Adipose tissue (tissue), 3 donors: ENCODE results near the gene DDX56. TPM values are rescaled to one million over a fixed set of nuclear protein-coding genes. Genes with fewer than 3 reads are reported as not detected.
"Not testable (repeated sequence)": the region's sequence is repeated elsewhere in the genome, so short reads cannot be mapped to it uniquely, and the experiment has no call there.

ENCODE experiments used
- H3K27ac ChIP-seq: one replicate; pipeline ENCODE4 v1.5.1; 2013; ENCODE audit warnings: low read depth, low read length
- WGBS, 3 donors: extraction: QIAGEN DNeasy Blood & Tissue Kit; methylation state at CpG; one replicate each; pipeline ENCODE4 v1.1.7; 2013; 5-methylcytosine and 5-hydroxymethylcytosine counted together
- polyA plus RNA-seq, 3 donors: library from polyadenylated mRNA; stranded (reverse); fragments of 200-250 nt; gene quantifications; one replicate each; pipeline ENCODE4 v1.2.3, GENCODE V29; 2013
- donor health status: healthy with polysubstance abuse.
- donor health status: Bipolar disorder and iron deficiency.
- donor health status: healthy.

DDX56 gene
- polyA plus RNA-seq, 3 donors = 27.3 to 50.9 (median 30.3) TPM

DNA sequence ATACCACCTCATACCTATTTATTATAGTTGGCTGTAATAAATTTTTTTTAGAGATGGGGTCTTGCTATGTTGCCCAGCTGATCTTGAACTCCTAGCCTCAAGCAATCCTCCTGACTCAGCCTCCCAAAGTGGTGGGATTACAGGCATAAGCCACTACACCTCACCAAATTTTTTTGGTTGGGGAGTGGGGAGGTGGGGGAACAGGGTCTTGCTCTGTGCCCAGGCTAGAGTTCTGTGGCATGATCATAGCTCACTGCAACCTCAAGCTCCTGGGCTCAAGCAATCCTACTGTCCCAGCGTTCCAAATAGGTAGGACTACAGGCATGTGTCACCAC, 28.8 kb upstream of the DDX56 start:
- WGBS, 3 donors = 56 to 83% (median 75%) methylated on average over 1 of the region's 1 CpG

DNA sequence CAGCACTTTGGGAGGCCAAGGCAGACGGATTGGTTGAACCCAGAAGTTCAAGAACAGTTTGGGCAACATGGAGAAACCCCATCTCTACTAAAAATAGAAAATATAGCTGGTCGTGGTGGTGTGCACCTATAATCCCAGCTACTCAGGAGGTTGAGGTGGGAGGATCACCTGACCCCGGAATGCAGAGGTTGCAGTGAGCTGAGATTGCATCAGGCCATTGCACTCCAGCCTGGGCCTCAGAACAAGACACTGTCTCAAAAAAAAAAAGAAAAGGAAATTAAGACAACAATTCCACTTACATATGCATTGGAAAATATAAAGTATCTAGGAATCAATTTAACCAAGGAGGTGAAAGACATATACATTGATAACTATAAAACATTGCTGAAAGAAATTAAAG, 25.5 kb upstream of the DDX56 start:
- H3K27ac ChIP-seq = no peak overlapping the region
- 69 to 75% (median 70%) methylated on average over 3 of the region's 3 CpGs for WGBS, 3 donors

More for the DNA sequence above, 28.8 kb upstream of the DDX56 start:
- no peak overlapping the region for H3K27ac ChIP-seq

DNA sequence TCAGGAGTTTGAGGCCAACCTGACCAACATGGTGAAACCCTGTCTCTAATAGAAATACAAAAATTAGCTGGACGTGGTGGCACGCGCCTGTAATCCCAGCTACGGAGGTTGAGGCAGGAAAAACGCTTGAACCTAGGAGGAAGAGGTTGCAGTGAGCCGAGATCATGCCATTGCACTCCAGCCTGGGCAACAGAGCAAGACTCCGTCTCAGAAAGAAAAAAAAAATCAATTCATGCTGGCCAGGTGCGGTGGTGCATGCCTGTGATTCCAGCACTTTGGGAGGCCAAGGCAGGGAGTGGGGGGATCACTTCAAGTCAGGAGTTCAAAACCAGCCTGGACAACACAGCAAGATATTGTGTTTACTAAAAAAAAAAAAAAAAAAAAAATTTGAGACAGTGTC, 23.5 kb upstream of the DDX56 start:
- 90 to 94% (median 91%) methylated on average over 8 of the region's 8 CpGs for WGBS, 3 donors
- H3K27ac ChIP-seq = not testable (repeated sequence)

DNA sequence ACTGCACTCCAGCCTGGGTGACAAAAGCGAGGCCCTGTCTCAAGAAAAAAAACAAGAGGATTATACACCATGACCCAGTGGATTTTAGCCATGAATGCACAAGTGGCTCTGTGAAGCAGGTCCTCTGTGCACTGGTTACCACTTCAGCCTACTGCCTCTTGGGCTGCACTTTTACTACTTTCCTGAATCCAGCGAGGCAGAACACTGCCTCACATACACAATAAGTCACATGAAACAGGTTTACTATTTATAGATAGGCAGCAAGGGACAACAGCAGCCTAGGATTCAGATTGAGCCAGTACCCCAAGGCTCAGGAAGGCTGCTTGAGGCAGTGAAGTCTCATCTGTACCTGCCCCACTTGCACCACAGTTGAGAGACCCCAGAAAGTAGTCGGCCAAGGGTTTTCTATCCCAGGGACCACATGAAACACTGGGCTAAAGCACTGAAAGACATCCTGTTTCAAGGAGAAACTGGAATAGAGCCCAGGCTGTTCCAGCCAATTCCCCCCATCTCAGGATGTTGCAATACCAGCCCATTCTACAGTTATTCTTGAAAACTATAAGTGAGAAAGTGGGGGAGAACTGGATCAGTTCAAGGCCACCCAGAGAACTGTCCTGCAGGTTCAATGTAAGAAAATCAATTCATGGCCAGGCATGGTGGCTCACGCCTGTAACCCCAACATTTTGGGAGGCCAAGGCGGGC, 22.4 kb upstream of the DDX56 start:
- 74 to 80% (median 75%) methylated on average over 5 of the region's 5 CpGs for WGBS, 3 donors
- H3K27ac ChIP-seq = no peak overlapping the region

DNA sequence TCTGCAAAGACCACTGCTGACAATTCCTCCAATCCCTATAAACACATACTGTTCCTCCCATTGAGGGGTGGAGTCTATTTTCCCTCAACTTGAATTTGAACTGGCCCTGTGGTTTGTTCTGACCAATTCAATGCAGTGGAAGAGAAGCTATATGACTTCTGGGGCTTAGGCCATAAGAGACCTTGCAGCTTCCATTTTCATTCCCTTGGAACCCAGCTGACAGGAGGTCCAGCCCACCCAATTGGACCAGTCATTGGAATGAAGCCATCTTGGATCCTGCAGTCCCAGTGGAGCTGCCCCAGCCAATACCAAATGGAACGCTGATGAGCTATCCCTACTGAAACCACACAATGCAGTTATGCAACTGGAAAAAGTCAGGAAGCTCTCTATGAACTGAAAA, 17.2 kb upstream of the DDX56 start:
- H3K27ac ChIP-seq = no peak overlapping the region
- 74 to 100% (median 77%) methylated on average over 1 of the region's 1 CpG for WGBS, 3 donors

DNA sequence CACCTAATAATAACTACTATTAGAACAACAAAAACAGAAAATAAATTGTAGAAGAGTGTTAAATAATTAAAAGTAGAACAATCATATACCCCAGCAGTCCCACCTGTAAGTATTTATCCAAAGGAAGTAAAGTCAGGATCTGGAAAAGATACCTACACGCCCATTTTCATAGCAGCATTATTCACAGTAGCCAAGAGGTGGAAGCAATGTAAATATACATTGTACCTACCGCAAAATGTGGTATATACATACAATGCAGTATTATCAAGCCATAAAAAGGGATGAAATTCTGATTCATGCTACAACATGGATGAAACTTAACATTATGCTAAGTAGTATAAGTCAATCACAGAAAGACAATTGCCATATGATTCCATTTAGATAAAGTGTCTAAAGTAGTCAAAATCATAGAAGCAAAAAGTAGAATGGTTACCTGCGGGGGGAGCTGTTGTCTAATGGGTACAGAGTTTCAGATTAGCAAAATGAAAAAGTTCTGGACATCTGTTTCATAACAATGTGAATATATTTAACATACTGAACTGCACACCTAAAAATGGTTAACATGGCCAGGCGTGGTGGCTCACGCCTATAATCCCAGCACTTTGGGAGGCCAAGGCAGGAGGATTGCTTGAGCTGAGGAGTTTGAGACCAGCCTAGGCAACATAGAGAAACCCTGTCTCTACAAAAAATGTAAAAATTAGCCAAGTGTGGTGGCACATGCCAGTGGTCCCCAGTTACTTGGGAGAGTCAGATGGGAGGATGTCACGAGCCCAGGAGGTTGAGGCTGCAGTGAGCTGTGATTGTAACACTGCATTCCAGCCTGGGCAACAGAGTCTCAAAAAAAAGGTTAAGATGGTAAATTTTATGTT, 14.4 kb upstream of the DDX56 start:
- no peak overlapping the region for H3K27ac ChIP-seq
- 19 to 27% (median 25%) methylated on average over 6 of the region's 6 CpGs for WGBS, 3 donors

DNA sequence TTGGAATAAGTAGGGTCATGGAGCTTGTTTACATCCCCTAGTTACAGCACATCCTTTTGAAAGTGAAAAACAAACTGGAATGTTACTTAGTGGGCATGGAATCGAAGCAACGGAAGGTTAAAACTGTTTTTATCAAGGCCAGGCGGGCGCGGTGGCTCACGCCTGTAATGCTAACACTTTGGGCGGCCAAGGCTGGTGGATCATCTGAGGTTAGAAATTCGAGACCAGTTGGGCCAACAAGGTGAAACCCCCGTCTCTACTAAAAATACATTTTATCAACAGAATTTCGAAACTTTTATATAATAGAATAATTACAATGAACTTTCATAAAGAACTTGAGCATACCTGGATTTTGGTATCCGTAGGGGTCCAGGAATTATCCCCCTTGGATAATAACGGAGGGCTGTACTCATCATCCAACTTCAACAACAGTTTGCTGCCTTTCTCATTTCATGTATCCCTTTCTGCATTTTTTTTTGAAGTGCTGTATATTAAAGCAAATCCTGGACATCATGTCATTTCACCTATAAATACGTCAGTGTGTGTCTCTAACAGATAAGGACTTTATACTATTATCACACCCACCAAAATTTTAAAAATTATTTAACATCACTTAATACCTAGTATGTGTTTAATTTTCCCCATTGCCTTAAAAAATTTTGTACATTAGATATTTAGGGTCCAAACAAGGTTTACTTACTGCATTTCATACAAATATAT, 9.6 kb upstream of the DDX56 start:
- H3K27ac ChIP-seq = no peak overlapping the region
- 81 to 91% (median 90%) methylated on average over 13 of the region's 13 CpGs for WGBS, 3 donors

DNA sequence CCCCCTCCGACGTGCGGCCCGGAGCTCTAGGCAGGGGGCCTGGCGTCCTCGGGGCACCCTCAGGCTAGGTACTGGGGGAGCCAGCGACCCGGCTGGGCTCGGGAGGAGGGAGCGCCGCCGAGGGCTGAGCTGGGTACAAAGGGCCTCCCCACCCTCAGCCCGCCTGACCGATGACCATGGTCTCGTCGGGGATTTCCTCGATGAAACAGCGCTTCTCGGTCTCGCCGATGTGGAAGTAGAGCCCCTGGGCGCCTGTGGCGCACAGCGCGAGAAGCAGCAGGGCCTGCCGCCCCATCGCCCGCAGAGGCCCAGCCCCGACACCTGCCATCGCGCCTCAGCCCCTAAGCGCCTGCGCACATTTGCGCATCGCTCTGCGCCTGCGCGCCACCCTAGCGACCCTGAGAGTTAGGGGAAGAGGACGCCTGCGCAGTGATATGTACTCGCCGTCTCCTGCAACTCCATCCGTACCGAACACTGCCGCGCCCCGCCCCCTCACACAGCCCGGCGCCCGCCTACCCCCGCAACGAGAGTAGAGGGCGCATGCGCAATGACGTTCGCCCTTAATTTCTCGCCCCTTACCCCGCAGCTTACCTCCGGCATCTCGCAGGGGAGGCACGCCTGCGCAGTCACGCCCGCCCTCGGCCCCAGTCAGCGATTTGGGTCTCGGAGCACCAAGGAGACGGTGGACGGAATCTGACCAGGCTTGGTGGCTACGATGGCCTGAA, 8.3 kb upstream of the DDX56 start, which contains the start of gene TMED4:
TMED4 (minus strand) TSS at position 353 of the 725 bp plus-strand sequence; CDS start at position 328, 25 bp downstream.
- H3K27ac ChIP-seq = peak within 1 kb of the TSS; percentile 89
- WGBS, 3 donors = 0% methylated on average over 52 to 71 of the region's 71 CpGs

DNA sequence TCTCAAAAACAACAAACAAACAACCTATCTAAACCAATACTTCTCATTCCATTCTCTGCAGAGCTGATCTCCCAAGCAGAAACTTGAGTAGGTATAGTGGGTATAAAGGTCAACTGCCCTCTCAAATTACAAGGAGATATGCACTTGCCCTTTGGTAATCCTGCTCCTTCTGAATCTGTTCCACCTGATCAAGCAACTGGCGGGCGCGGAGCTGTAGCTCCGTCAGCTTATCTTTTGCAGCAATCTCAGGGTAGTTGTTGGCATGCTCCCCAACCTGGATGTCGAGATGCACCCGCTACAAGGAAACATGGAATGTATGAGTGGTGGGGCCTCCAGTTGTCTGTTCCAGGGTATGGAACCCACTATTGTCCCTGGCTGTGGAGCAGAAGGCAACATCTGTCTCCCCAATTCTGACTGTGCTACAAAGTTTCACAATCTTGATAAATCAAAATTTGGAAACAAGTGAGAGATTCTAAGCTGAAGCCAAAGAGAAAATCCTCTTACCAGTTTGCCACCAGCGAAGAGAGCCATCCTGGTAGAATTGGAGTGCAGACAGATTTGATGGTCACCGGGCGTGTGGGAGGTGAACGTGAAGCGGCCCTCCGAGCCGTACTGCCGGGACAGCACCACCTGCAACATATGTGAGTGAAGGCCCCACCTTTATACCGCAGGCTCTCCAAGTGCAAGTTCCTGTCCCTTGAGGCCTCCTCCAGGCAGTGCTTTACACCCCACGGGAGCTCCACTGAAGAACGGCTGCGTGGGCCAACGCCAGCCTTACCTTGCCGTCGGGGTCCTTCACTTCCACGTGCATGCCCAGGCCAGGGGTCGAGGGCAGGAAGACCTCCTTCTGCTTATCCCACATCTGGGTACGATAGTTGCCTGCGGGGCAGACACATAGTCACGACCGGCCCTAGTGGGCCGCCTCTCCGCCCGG, 7.5 kb upstream of the DDX56 start:
- H3K27ac ChIP-seq = no peak overlapping the region
- 8 to 21% (median 18%) methylated on average over 29 to 30 of the region's 30 CpGs for WGBS, 3 donors

DNA sequence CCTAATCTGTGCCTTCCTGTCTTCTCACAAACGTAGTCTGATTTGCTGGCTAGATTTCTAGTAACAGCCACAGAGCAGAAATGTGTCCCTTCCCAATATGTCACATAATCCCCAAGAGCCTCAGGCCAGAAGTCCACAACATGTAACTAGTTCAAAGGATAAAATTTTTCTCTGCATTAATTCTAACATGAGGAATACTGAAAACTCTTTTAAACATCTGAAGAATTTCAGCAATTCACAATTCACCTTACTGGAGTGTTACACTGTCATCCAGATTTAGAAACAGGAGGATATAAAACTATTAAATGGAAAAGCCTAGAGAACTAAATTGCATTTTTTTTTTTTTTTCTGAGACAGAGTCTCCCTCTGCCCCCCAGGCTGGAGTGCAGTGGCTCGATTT, 2.5 kb upstream of the DDX56 start:
- 67 to 80% (median 78%) methylated on average over 2 of the region's 2 CpGs for WGBS, 3 donors
- no peak overlapping the region for H3K27ac ChIP-seq

DNA sequence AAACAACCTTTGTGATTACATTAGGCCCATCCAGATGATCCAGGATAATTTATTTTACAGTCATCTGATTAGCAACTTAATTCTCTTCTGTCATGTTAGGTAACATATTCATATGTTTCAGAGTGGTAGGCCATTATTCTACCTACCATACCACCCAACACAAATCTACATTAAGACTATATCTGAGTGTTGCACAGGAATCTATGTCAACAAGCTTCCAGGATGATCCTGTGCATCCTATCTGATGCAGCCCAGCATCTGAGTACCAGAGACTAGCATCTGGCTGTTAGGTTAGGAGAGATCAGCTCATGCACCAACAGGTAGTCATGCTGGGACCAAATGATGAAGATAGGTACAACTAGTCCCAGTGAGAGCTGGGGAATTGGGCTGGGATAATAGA, 1.3 kb upstream of the DDX56 start:
- no peak overlapping the region for H3K27ac ChIP-seq

DNA sequence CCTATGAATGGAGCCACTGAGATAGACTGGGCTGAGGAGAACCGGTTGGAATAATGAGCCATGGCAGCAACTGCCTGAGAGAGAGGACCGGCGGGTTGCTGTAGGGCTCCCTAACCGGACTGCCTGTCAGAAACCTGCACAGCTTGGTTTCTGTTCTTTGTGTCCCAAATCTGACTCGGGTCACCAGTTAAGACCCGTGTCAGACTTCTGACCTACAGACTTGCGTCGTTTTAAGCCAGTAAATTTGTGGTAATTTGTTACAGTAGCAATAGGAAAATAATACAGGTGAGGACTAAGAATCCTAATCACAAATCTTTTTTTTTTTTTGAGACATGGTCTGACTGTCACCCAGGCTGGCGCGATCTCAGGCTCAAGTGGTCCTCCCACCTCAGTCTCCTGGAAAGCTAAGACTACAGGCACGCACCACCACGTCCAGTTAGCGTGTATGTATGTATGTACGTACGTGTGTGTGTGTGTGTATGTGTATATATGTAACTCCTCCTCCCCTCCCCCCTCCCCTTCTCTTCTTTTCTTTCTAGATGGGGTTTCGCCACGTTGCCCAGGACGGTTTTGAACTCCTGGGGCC, 672 bp upstream of the DDX56 start:
- 23 to 33% (median 33%) methylated on average over 18 of the region's 18 CpGs for WGBS, 3 donors
- peak overlapping the region; percentile 42 for H3K27ac ChIP-seq

DNA sequence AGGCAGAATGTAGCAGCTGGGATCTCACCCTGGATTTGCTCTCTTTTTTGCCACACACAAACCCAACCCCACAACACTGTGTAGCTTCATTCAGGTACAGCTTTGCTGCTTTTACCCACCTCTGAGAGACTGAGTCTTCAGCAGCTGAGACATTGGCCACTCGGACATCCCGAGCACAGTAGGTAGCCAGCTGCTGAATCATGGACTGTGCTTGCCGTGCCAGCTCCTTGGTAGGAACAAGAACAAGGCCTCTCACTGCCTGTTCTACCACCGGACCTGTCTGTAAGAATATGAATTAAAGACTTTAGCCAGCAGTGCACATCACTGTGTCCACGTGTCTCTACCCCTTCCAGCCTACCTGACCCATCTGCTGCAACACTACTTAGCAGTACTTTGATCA, 937 bp downstream of the DDX56 start:
- H3K27ac ChIP-seq = no peak overlapping the region
- WGBS, 3 donors = 53 to 75% (median 66%) methylated on average over 5 of the region's 5 CpGs

DNA sequence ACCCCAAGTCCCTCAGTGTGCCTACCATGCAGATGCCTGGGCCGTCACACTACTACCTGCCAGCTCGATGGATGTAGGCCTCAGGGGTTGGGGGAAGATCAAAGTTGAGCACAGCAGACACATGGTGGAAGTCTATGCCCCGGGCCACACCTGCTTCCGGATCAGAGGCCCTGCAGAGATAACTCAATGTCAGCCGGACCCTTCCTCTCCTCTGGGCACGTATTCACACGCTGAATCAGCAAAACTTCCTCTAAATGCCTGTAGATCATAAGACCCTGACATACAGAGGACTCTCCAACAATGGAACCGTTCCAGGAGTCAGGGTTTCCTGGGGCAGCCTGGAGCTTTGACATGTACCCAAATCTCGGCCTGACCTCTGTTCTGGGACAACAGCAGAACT, 3.7 kb downstream of the DDX56 start:
- WGBS, 3 donors = 89 to 93% (median 89%) methylated on average over 9 of the region's 9 CpGs

DNA sequence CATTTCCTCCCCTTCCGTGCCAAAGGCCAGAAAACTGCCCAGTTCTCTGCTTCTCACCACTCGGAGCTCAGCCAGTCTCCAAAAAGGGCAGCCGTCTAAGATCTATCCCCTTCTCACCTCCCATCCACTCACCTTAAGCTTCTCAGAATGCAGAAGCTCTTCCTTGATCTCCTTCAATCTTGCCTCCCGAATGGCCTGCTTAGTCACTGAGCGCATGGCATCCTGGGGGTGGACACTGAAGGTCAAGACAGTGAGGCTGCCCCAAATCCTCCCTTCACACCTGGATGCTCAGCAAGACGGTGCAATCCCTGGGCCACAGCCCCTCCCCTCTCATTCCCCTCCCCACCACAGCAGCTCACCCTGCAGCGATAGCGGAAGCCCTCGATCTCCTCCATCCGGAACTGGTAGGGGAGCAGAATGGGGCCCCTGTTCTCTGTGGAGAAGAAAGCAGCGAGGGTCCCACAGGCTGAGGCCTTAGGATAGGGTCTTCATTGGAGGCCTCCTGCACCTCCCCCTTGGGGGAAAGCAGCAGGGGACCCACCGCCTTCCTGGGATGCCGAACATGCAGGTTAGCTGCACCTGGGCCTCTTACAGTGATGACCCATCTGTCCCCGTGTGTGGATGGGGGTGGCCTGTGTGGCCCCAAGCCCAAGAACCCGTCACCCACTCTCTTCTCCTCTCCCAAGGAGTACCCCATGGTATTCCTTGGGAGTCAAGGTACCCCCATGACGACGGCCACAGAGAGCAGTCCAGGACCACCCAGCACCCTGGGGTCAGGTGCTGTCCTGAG, 4.7 kb downstream of the DDX56 start:
- H3K27ac ChIP-seq = no peak overlapping the region
- 91 to 93% (median 91%) methylated on average over 17 of the region's 17 CpGs for WGBS, 3 donors

More for the DNA sequence above, 3.7 kb downstream of the DDX56 start:
- no peak overlapping the region for H3K27ac ChIP-seq

DNA sequence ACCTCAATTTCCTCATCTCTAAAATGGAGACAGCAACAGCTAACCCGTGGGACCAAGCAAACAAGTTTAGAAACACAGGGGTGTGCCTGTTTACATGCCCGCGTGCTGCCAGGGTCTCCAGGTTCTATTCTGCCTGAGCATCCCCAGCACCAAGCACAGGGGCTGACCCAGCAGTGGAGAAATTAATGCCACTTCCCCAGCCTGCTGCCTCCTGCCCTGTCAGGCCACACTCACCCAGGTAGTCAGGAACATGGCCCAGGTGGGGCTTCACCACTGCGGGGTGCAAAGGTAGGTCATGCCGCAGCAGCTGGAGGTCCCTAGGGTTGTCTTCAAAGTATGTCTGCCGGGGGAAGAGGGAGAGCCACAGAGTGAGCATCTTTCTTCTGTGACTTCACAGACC, 5.8 kb downstream of the DDX56 start:
- 89 to 95% (median 94%) methylated on average over 6 of the region's 6 CpGs for WGBS, 3 donors
- no peak overlapping the region for H3K27ac ChIP-seq
